Immature natural killer cell (primary cell): Measurements from ENCODE around the gene APAF1. TPM values are rescaled to one million over a fixed set of nuclear protein-coding genes. Genes with fewer than 3 reads are reported as not detected.
"Not testable (repeated sequence)": the region's sequence is repeated elsewhere in the genome, so short reads cannot be mapped to it uniquely, and the experiment has no call there.

ENCODE experiments used
- DNase-seq, 3 donors: peaks; one replicate each; pipeline ENCODE4 v3.0.0; 2022; ENCODE audit warnings: mixed read lengths in 1 of 3
- H3K27ac Mint-ChIP-seq, 6 donors: one replicate each; pipeline ENCODE4 v1.8.0; 2020; ENCODE audit warnings: mixed read lengths in 6 of 6, mild to moderate bottlenecking in 5 of 6, inconsistent platforms in 4 of 6, moderate library complexity in 3 of 6
- H3K27me3 Mint-ChIP-seq, 3 donors: one replicate each; pipeline ENCODE4 v1.8.0; 2020 to 2021; ENCODE audit warnings: low read depth in 3 of 3, mild to moderate bottlenecking in 3 of 3, mixed read lengths in 3 of 3, moderate library complexity in 3 of 3, inconsistent platforms in 1 of 3
- H3K36me3 Mint-ChIP-seq, 3 donors: one replicate each; pipeline ENCODE4 v1.8.0; 2020; ENCODE audit warnings: mixed read lengths in 3 of 3, inconsistent platforms in 2 of 3, mild to moderate bottlenecking in 2 of 3
- H3K4me1 Mint-ChIP-seq, 2 donors: one replicate each; pipeline ENCODE4 v1.8.0; 2020; ENCODE audit warnings: inconsistent platforms in 2 of 2, mild to moderate bottlenecking in 2 of 2, mixed read lengths in 2 of 2, moderate library complexity in 1 of 2
- H3K4me3 Mint-ChIP-seq, 5 donors: one replicate each; pipeline ENCODE4 v1.8.0; 2020; ENCODE audit warnings: mild to moderate bottlenecking in 5 of 5, mixed read lengths in 5 of 5, inconsistent platforms in 3 of 5, moderate library complexity in 3 of 5
- H3K9me3 Mint-ChIP-seq, 6 donors: one replicate each; pipeline ENCODE4 v1.8.0; 2020; ENCODE audit warnings: mild to moderate bottlenecking in 6 of 6, mixed read lengths in 6 of 6, inconsistent platforms in 4 of 6, moderate library complexity in 3 of 6
- polyA plus RNA-seq, 3 donors: library from polyadenylated mRNA; unstranded; fragments of 300-500 nt; fragmentation: Illumina TruSeq; gene quantifications; one replicate each; pipeline ENCODE4 v1.2.3, GENCODE V29; 2021

Gene APAF1, protein sequence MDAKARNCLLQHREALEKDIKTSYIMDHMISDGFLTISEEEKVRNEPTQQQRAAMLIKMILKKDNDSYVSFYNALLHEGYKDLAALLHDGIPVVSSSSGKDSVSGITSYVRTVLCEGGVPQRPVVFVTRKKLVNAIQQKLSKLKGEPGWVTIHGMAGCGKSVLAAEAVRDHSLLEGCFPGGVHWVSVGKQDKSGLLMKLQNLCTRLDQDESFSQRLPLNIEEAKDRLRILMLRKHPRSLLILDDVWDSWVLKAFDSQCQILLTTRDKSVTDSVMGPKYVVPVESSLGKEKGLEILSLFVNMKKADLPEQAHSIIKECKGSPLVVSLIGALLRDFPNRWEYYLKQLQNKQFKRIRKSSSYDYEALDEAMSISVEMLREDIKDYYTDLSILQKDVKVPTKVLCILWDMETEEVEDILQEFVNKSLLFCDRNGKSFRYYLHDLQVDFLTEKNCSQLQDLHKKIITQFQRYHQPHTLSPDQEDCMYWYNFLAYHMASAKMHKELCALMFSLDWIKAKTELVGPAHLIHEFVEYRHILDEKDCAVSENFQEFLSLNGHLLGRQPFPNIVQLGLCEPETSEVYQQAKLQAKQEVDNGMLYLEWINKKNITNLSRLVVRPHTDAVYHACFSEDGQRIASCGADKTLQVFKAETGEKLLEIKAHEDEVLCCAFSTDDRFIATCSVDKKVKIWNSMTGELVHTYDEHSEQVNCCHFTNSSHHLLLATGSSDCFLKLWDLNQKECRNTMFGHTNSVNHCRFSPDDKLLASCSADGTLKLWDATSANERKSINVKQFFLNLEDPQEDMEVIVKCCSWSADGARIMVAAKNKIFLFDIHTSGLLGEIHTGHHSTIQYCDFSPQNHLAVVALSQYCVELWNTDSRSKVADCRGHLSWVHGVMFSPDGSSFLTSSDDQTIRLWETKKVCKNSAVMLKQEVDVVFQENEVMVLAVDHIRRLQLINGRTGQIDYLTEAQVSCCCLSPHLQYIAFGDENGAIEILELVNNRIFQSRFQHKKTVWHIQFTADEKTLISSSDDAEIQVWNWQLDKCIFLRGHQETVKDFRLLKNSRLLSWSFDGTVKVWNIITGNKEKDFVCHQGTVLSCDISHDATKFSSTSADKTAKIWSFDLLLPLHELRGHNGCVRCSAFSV (N-terminal part only)
- 10 to 100 TPM in 1 of 3 donors, 1 to 10 TPM in 2; 5.5 to 12.6 (median 7.3) TPM for polyA plus RNA-seq

GRCh38 chr12:98644712-98645571 lies at the start of gene APAF1, which contains the start of gene IKBIP:
Gene APAF1 (plus strand): TSS chr12:98645290. CDS start chr12:98648360, 3,070 bp downstream.
Gene IKBIP (minus strand): TSS chr12:98644788. CDS start chr12:98644701, 87 bp downstream.
- Mint-ChIP-seq H3K27me3 (peaks cover 0 to 16% (median 4%) of the 10 kb centered on the region in 3 donors), H3K9me3 (no peaks in the 10 kb centered on the region), H3K36me3 (peaks cover 3 to 8% (median 4%) of the 10 kb centered on the region in 3 donors), H3K27ac (peak within 1 kb of the TSS; percentile 87 to 97 (median 95)), H3K4me3 (peak within 1 kb of the TSS; percentile 98 to 99 (median 98)), H3K4me1 (peaks cover 25 to 46% of the 10 kb centered on the region in 2 donors)
- peak; percentile 96 to 97 (median 97) for DNase-seq

GRCh38 chr12:98597313-98597712 lies 47.8 kb upstream of the APAF1 start:
- peak overlapping the region in 2 of 6 donors; percentile 24 to 62 for H3K27ac Mint-ChIP-seq
- not testable (repeated sequence) for H3K4me3 Mint-ChIP-seq, DNase-seq, H3K27me3 Mint-ChIP-seq, H3K9me3 Mint-ChIP-seq
- peaks cover 39 to 47% of the 10 kb centered on the region in 2 donors for H3K4me1 Mint-ChIP-seq
- H3K36me3 Mint-ChIP-seq: peaks cover 7 to 28% (median 15%) of the 10 kb centered on the region in 3 donors

- Mint-ChIP-seq H3K27me3 (no peaks in the 10 kb centered on the region), H3K27ac (no peak overlapping the region), H3K4me1 (peaks cover 5 to 18% of the 10 kb centered on the region in 2 donors), H3K4me3 (no peak overlapping the region), H3K36me3 (peaks cover 7 to 34% (median 23%) of the 10 kb centered on the region in 3 donors), H3K9me3 (no peaks in the 10 kb centered on the region)
- DNase-seq: no peak
Observed at GRCh38 chr12:98601924-98602323, 43.2 kb upstream of the APAF1 start.

- Mint-ChIP-seq H3K27ac (peak overlapping the region in 2 of 6 donors; percentile 34 to 74), H3K9me3 (no peaks in the 10 kb centered on the region), H3K4me1 (peaks cover 6 to 13% of the 10 kb centered on the region in 2 donors), H3K36me3 (peaks cover 3 to 13% (median 8%) of the 10 kb centered on the region in 3 donors), H3K27me3 (peaks cover 0 to 2% (median 0%) of the 10 kb centered on the region in 3 donors), H3K4me3 (peak overlapping the region in 1 of 5 donors; percentile 9)
- DNase-seq: no peak
Observed at GRCh38 chr12:98606359-98606988, 38.6 kb upstream of the APAF1 start.

- H3K27me3 Mint-ChIP-seq: peaks cover 0 to 2% (median 0%) of the 10 kb centered on the region in 3 donors
- H3K4me3 Mint-ChIP-seq: no peak overlapping the region
- peak overlapping the region in 1 of 6 donors; percentile 25 for H3K27ac Mint-ChIP-seq
- peaks cover 15 to 32% of the 10 kb centered on the region in 2 donors for H3K4me1 Mint-ChIP-seq
- no peaks in the 10 kb centered on the region for H3K9me3 Mint-ChIP-seq
- DNase-seq: no peak
- H3K36me3 Mint-ChIP-seq: no peaks in the 10 kb centered on the region
Observed at GRCh38 chr12:98610596-98610995, 34.5 kb upstream of the APAF1 start.

GRCh38 chr12:98612696-98613334 lies 32.3 kb upstream of the APAF1 start:
- DNase-seq: peak; percentile 14 to 33 (median 21)
- no peaks in the 10 kb centered on the region for H3K9me3 Mint-ChIP-seq
- H3K4me1 Mint-ChIP-seq: peaks cover 9 to 18% of the 10 kb centered on the region in 2 donors
- H3K4me3 Mint-ChIP-seq: peak overlapping the region in 3 of 5 donors; percentile 22 to 47 (median 38)
- H3K27me3 Mint-ChIP-seq: peaks cover 0 to 4% (median 0%) of the 10 kb centered on the region in 3 donors
- H3K27ac Mint-ChIP-seq: peak overlapping the region; percentile 77 to 95 (median 92)
- H3K36me3 Mint-ChIP-seq: no peaks in the 10 kb centered on the region

DNA sequence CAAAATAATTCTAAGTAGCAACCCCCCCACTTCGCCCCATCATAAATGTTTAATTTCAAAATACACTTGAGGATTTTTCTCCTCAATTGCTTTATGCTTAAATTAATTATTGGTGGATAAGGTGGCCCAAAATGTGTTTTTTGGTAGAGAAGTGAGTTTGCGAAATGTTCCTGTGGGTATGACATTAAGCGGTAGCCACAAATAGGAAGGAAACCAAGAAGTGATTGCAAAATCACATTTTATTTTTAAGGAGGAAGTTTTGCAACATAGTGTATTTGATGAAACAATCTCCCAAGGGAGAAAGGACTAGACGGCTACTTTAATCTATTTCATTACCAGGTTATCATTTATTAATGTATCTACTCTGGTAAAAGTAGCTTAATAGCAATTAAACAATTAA lies 26.1 kb upstream of the APAF1 start:
- no peaks in the 10 kb centered on the region for H3K36me3 Mint-ChIP-seq
- peaks cover 10 to 13% of the 10 kb centered on the region in 2 donors for H3K4me1 Mint-ChIP-seq
- no peaks in the 10 kb centered on the region for H3K9me3 Mint-ChIP-seq
- peaks cover 0 to 5% (median 0%) of the 10 kb centered on the region in 3 donors for H3K27me3 Mint-ChIP-seq
- peak overlapping the region in 1 of 6 donors; percentile 2 for H3K27ac Mint-ChIP-seq
- DNase-seq: no peak
- H3K4me3 Mint-ChIP-seq: peak overlapping the region in 2 of 5 donors; percentile 4 to 18

GRCh38 chr12:98635657-98636323 lies 9.3 kb upstream of the APAF1 start:
- Mint-ChIP-seq H3K27me3 (no peaks in the 10 kb centered on the region), H3K9me3 (no peaks in the 10 kb centered on the region), H3K4me1 (peaks cover 5 to 8% of the 10 kb centered on the region in 2 donors), H3K27ac (no peak overlapping the region), H3K36me3 (peaks cover 0 to 9% (median 4%) of the 10 kb centered on the region in 3 donors), H3K4me3 (no peak overlapping the region)
- no peak for DNase-seq

GRCh38 chr12:98637068-98637467 lies 8.0 kb upstream of the APAF1 start:
- H3K4me3 Mint-ChIP-seq: no peak overlapping the region
- H3K27ac Mint-ChIP-seq: no peak overlapping the region

GRCh38 chr12:98638009-98638408 lies 7.1 kb upstream of the APAF1 start:
- Mint-ChIP-seq H3K9me3 (no peaks in the 10 kb centered on the region), H3K36me3 (peaks cover 0 to 6% (median 1%) of the 10 kb centered on the region in 3 donors), H3K27ac (peak overlapping the region in 1 of 6 donors; percentile 6), H3K4me1 (peaks cover 5 to 8% of the 10 kb centered on the region in 2 donors), H3K4me3 (no peak overlapping the region), H3K27me3 (no peaks in the 10 kb centered on the region)
- no peak for DNase-seq

More at GRCh38 chr12:98637068-98637467, 8.0 kb upstream of the APAF1 start:
- Mint-ChIP-seq H3K27me3 (no peaks in the 10 kb centered on the region), H3K9me3 (no peaks in the 10 kb centered on the region), H3K4me1 (peaks cover 5 to 8% of the 10 kb centered on the region in 2 donors), H3K36me3 (peaks cover 0 to 9% (median 4%) of the 10 kb centered on the region in 3 donors)
- no peak for DNase-seq

- no peak overlapping the region for H3K4me3 Mint-ChIP-seq
- H3K36me3 Mint-ChIP-seq: no peaks in the 10 kb centered on the region
- no peak for DNase-seq
- H3K27me3 Mint-ChIP-seq: peaks cover 0 to 6% (median under 1%) of the 10 kb centered on the region in 3 donors
- no peaks in the 10 kb centered on the region for H3K9me3 Mint-ChIP-seq
- H3K27ac Mint-ChIP-seq: no peak overlapping the region
- H3K4me1 Mint-ChIP-seq: peaks cover 10 to 19% of the 10 kb centered on the region in 2 donors
Observed at GRCh38 chr12:98639491-98639890, 5.6 kb upstream of the APAF1 start.
